ENCODE measurements around the gene NEK8. TPM values are rescaled to one million over a fixed set of nuclear protein-coding genes. Genes with fewer than 3 reads are reported as not detected.

NEK8 gene
- total and polyA plus RNA-seq, 2 of the 8 experiments (the other 6 are each of a cell fraction or from before 2014, with no cell fraction given), result 14.9 to 23.3 TPM

DNA sequence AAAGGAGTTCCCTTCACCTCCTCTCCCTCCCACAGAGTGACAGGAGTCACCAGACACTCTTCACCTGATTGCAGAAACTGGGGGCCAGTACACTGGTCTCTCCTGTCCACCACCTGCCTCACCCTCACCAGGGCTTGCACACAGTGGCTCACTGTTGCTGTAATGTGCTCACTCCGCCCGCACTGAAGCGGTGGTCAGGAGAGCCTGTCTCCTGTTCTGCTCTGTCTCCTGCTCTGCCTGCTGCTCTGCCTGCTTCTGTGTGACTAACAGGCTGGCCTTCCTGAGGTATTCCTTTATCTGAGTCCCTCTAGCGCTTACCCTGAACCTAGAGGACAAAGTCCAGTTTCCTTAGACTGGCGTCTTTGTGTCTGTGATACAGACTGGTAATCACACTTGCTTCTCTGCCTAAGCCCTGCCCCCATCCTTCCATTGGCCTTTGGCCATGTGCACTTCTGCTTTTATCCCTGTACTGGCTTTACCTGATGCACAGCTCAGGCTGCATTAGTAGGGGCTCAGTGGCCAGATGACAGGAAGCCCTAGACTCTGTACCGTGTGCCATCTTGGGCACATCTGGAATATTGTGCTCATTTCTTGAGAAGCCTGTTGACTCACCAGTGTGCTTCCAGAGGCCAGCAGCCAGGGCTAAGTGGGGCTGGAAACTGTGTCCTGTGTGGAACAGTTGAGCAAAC is 30.2 kb upstream of the NEK8 start:
- no peak overlapping the region for H4K5ac ChIP-seq (ENCODE audit: insufficient read length, low read depth, low read length)
- peaks cover 45 to 96% (median 85%) of the 10 kb centered on the region in 4 experiments for H3K36me3 ChIP-seq (ENCODE audit: control insufficient read depth in 2 of 4, insufficient read depth in 4 of 4, low read length in 3 of 4)
- H3K4me2 ChIP-seq (ENCODE audit: insufficient read depth in 1 of 2, low read depth in 2 of 2, low read length in 2 of 2), result no peak overlapping the region
- no peaks in the 10 kb centered on the region for H3K23me2 ChIP-seq (ENCODE audit: low read depth, low read length)
- no peaks in the 10 kb centered on the region for H3K27me3 ChIP-seq (replicated peaks in 1 of 4; ENCODE audit: control insufficient read depth in 3 of 4, extremely low read depth in 1 of 4, insufficient read depth in 3 of 4, low read length in 3 of 4)
- H3K23ac ChIP-seq (ENCODE audit: insufficient read length), result no peak overlapping the region
- H3K79me2 ChIP-seq (ENCODE audit: control insufficient read depth in 1 of 2, insufficient read depth in 2 of 2, low read length in 2 of 2), result no peaks in the 10 kb centered on the region
- WGBS, 2 experiments (ENCODE audit: extremely low coverage in 1 of 2, insufficient coverage in 1 of 2, insufficient read length in 1 of 2, insufficient replicate concordance in 2 of 2, low coverage in 1 of 2, low lambda C conversion rate in 2 of 2, missing lambda C conversion rate in 1 of 2), result 93% methylated on average over 6 of the region's 6 CpGs; no CpG with 5 or more reads in 1 of the 2 experiments
- H2AFZ ChIP-seq (ENCODE audit: low read length), result no peak overlapping the region
- peaks cover 3 to 21% of the 10 kb centered on the region in 2 experiments for H4K20me1 ChIP-seq (replicated peaks in 1 of 2; ENCODE audit: control insufficient read depth in 1 of 2, insufficient read depth in 2 of 2, low read length in 2 of 2)
- no peak overlapping the region for H3K56ac ChIP-seq (replicated peaks; ENCODE audit: insufficient read length, low read depth, low read length)
- peaks cover 0 to 8% (median 2%) of the 10 kb centered on the region in 4 experiments; a peak in 2 of 7 replicates for H3K4me1 ChIP-seq (replicated peaks in 1 of 4; ENCODE audit: control insufficient read depth in 3 of 4, insufficient read depth in 4 of 4, low read length in 3 of 4)
- no peak overlapping the region for H2BK120ac ChIP-seq (replicated peaks; ENCODE audit: low read depth, low read length)
- H3K18ac ChIP-seq (ENCODE audit: extremely low read depth, low read length), result no peak overlapping the region
- H3K9ac ChIP-seq (replicated peaks in 1 of 4; ENCODE audit: extremely low read depth in 1 of 4, low read depth in 3 of 4, low read length in 3 of 4), result no peak overlapping the region
- H4K8ac ChIP-seq (ENCODE audit: extremely low read depth, insufficient read depth, low read length), result no peak overlapping the region
- H2BK20ac ChIP-seq (ENCODE audit: low read length), result no peak overlapping the region
- H3K4ac ChIP-seq (replicated peaks; ENCODE audit: insufficient read length, low read depth, low read length), result no peak overlapping the region
- ChIA-PET CTCF (ENCODE audit: partially characterized antibody) (interaction anchor here (1.2 kb wide), 1 partner anchor 86 kb away, joined by 3 read pairs; no protein-coding TSS in a partner anchor), POLR2A (ENCODE audit: partially characterized antibody) (interaction anchor here (0.8 to 1.4 kb wide), 7 partner anchors 9 to 55 kb away, joined by 3 to 9 read pairs (median 5); partner anchors contain the start of gene RPL23A)
- no peak overlapping the region for H3K14ac ChIP-seq (ENCODE audit: insufficient read length)
- H2BK12ac ChIP-seq (ENCODE audit: low read depth, low read length), result no peak overlapping the region
- H3K4me3 ChIP-seq (ENCODE audit: extremely low read depth in 1 of 4, insufficient read depth in 2 of 4, low read depth in 3 of 4, low read length in 4 of 4), result no peak overlapping the region
- H3K9me3 ChIP-seq (ENCODE audit: insufficient read depth in 2 of 2, low read depth in 1 of 2, low read length in 1 of 2), result no peaks in the 10 kb centered on the region
- FAIRE-seq, result no peak
- H4K91ac ChIP-seq (replicated peaks; ENCODE audit: insufficient read length, low read length), result no peak overlapping the region
- H3K27ac ChIP-seq (ENCODE audit: low read depth, low read length), result no peak overlapping the region
- no peak for DNase-seq (ENCODE audit: low read depth in 1 of 2, low spot score in 2 of 2)
- H2BK5ac ChIP-seq (ENCODE audit: low read depth, low read length), result no peak overlapping the region
- H2AK5ac ChIP-seq (ENCODE audit: low read depth, low read length), result no peak overlapping the region
- H3K79me1 ChIP-seq (ENCODE audit: low read depth, low read length), result no peaks in the 10 kb centered on the region
- H2BK15ac ChIP-seq (ENCODE audit: low read length), result no peak overlapping the region
- TF ChIP-seq RAD21 (IDR thresholded peaks at IDR 0.05 in 1 of 2, conservative IDR thresholded peaks at IDR 0.05 in 1 of 2; ENCODE audit: low read depth in 2 of 2, low read length in 2 of 2) (no peak), MAFK (IDR thresholded peaks at IDR 0.05; ENCODE audit: low read depth, low read length) (no peak), EGR1 (IDR thresholded peaks at IDR 0.05; ENCODE audit: borderline replicate concordance, low read depth, low read length) (no peak), EP300 (IDR thresholded peaks at IDR 0.05; ENCODE audit: borderline replicate concordance in 1 of 2, low read depth in 2 of 2, low read length in 2 of 2) (no peak), TAF1 (IDR thresholded peaks at IDR 0.05; ENCODE audit: low read depth, low read length) (no peak), SRF (IDR thresholded peaks at IDR 0.05; ENCODE audit: low read depth, low read length) (no peak), E2F6 (IDR thresholded peaks at IDR 0.05) (no peak)
- TF ChIP-seq, protein P1, sequence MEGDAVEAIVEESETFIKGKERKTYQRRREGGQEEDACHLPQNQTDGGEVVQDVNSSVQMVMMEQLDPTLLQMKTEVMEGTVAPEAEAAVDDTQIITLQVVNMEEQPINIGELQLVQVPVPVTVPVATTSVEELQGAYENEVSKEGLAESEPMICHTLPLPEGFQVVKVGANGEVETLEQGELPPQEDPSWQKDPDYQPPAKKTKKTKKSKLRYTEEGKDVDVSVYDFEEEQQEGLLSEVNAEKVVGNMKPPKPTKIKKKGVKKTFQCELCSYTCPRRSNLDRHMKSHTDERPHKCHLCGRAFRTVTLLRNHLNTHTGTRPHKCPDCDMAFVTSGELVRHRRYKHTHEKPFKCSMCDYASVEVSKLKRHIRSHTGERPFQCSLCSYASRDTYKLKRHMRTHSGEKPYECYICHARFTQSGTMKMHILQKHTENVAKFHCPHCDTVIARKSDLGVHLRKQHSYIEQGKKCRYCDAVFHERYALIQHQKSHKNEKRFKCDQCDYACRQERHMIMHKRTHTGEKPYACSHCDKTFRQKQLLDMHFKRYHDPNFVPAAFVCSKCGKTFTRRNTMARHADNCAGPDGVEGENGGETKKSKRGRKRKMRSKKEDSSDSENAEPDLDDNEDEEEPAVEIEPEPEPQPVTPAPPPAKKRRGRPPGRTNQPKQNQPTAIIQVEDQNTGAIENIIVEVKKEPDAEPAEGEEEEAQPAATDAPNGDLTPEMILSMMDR (IDR thresholded peaks at IDR 0.05; ENCODE audit: control extremely low read depth in 1 of 3, insufficient read depth in 1 of 3, low read depth in 1 of 3, low read length in 3 of 3), result no peak
